HepG2 (cell line): Measurements from ENCODE around the gene LCP2. TPM values are rescaled to one million over a fixed set of nuclear protein-coding genes. Genes with fewer than 3 reads are reported as not detected.

Experiments
- ATAC-seq: fragments of 200-7000 bp; cut with Tn5 transposase; 3 replicates; pipeline ENCODE4 v1.9.1; 2020; ENCODE audit warnings: mild to moderate bottlenecking, moderate library complexity
- BruUV-seq: library from RNA; stranded (reverse); fragments of 400-500 nt; replicated peaks from 2 replicates; lab custom pipeline; 2021; lab: Mats Ljungman, UMichigan
- CTCF ChIA-PET: fragments of 300-600 bp; formaldehyde crosslinking; extraction: SDS; loops from one replicate; lab custom pipeline; 2021; ENCODE audit warnings: low total read pairs, inconsistent platforms, low intra/inter-chr PET ratio; lab: Yijun Ruan, JAX
- POLR2A ChIA-PET: fragments of 350-600 bp; sonication (Branson Sonifier 250); formaldehyde crosslinking; loops from one replicate; lab custom pipeline; 2020; ENCODE audit warnings: antibody characterized with exemption, inconsistent platforms; lab: Yijun Ruan, JAX
- DNase-seq: peaks from one replicate; pipeline ENCODE4 v3.0.0-alpha.2; 2015; ENCODE audit warnings: low spot score
- FAIRE-seq: peaks from 3 replicates; lab custom pipeline; 2011; peaks lifted over from hg19 to GRCh38; lab: Jason Lieb, UNC
- H2AFZ ChIP-seq: one replicate; pipeline ENCODE4 v1.6.1; 2011; ENCODE audit warnings: low read length, inconsistent platforms
- H3K27ac ChIP-seq: fragments of 300-600 bp; 3 replicates; pipeline ENCODE4 v1.8.0; 2011; ENCODE audit warnings: mixed run types, mild to moderate bottlenecking, mixed read lengths, low read length, inconsistent platforms; ENCODE audit not compliant: insufficient read depth; ENCODE audit errors: extremely low read length
- H3K27me3 ChIP-seq, 2 experiments: fragments of 200-600 bp in 1 of 2; 2 replicates in 1 of 2; 3 replicates in 1 of 2; pipeline versions ENCODE4 v1.6.0 to v1.8.0; 2011; ENCODE audit warnings: low read length in 2 of 2, mild to moderate bottlenecking in 2 of 2, moderate library complexity in 2 of 2, inconsistent platforms in 1 of 2; ENCODE audit not compliant: insufficient read depth in 2 of 2, control insufficient read depth in 1 of 2
- H3K36me3 ChIP-seq, 2 experiments: fragments of 200-600 bp in 1 of 2; replicated peaks in 1 of 2; 2 replicates in 1 of 2; 3 replicates in 1 of 2; pipeline versions ENCODE4 v1.5.1 to v1.8.0; 2011; ENCODE audit warnings: low read length in 2 of 2, inconsistent platforms in 1 of 2; ENCODE audit not compliant: insufficient read depth in 2 of 2, control insufficient read depth in 1 of 2
- H3K4me1 ChIP-seq: 2 replicates; pipeline ENCODE4 v1.5.1; 2012; ENCODE audit warnings: low read length, inconsistent platforms; ENCODE audit not compliant: insufficient read depth
- H3K4me2 ChIP-seq: 2 replicates; pipeline ENCODE4 v1.6.0; 2011; ENCODE audit warnings: low read depth, low read length, inconsistent platforms
- H3K4me3 ChIP-seq, 3 experiments: fragments of 200-600 bp in 1 of 3; sonication (generic), shearing (Covaris generic) in 1 of 3; replicated peaks in 1 of 3; 2 replicates each; pipeline ENCODE4 v1.5.1; 2011 to 2016; ENCODE audit warnings: low read length in 3 of 3, inconsistent platforms in 2 of 3, low read depth in 2 of 3, mild to moderate bottlenecking in 2 of 3, control low read depth in 1 of 3, mixed read lengths in 1 of 3; ENCODE audit not compliant: insufficient read depth in 1 of 3
- H3K79me2 ChIP-seq: one replicate; pipeline ENCODE4 v1.6.1; 2011; ENCODE audit warnings: low read length, inconsistent platforms; ENCODE audit not compliant: insufficient read depth
- H3K9ac ChIP-seq: 2 replicates; pipeline ENCODE4 v1.6.0; 2011; ENCODE audit warnings: mild to moderate bottlenecking, low read depth, low read length, inconsistent platforms; ENCODE audit not compliant: insufficient read depth
- H3K9me3 ChIP-seq: 2 replicates; pipeline ENCODE4 v1.5.1; 2012; ENCODE audit warnings: mild to moderate bottlenecking, low read length
- H4K20me1 ChIP-seq: 2 replicates; pipeline ENCODE4 v1.6.0; 2011; ENCODE audit warnings: inconsistent platforms, mild to moderate bottlenecking, low read length, moderate library complexity; ENCODE audit not compliant: insufficient read depth
- THAP11 ChIP-seq: IDR thresholded peaks from 2 replicates; pipeline ENCODE4 v1.6.1; 2016; ENCODE audit warnings: missing biosample characterization, missing genetic modification reagents
- ZBTB20 ChIP-seq: sonication (generic); formaldehyde crosslinking; IDR thresholded peaks from 2 replicates; pipeline ENCODE4 v1.8.1; 2023; ENCODE audit warnings: missing genetic modification reagents, low read depth, mild to moderate bottlenecking, borderline replicate concordance
- ZNF12 ChIP-seq: sonication (generic); formaldehyde crosslinking; IDR thresholded peaks from 2 replicates; pipeline ENCODE4 v1.5.0; 2020; ENCODE audit warnings: missing genetic modification reagents
- ZNF121 ChIP-seq: sonication (generic); formaldehyde crosslinking; IDR thresholded peaks from 2 replicates; pipeline ENCODE4 v1.5.0; 2020; ENCODE audit warnings: mild to moderate bottlenecking, missing genetic modification reagents
- ZNF430 ChIP-seq: sonication (generic); formaldehyde crosslinking; IDR thresholded peaks from 2 replicates; pipeline ENCODE4 v1.9.0; 2021; ENCODE audit warnings: mild to moderate bottlenecking, missing genetic modification reagents
- WGBS: methylation state at CpG from one replicate; pipeline ENCODE4 v1.1.6; 2017; ENCODE audit warnings: low lambda C conversion rate; 5-methylcytosine and 5-hydroxymethylcytosine counted together
- in situ Hi-C: cut with HindIII; loops from 2 replicates; pipeline ENCODE4 v1.10.0; 2017; ENCODE audit warnings: low pct_unique_long_range_greater_than_20kb; ENCODE audit not compliant: extremely low pct_ligation_motif_present
- intact Hi-C: fragments of 100-400 bp; cut with micrococcal nuclease; formaldehyde crosslinking; loops from one replicate; pipeline ENCODE4 v1.10.0; 2022; ENCODE audit not compliant: unreplicated experiment
- polyA plus RNA-seq, 8 experiments: library from polyadenylated mRNA; depleted of rRNA in 3 of 8; stranded (reverse) in 7 of 8; unstranded in 1 of 8; fragments of >200 nt; fragmentation: Illumina TruSeq in 4 of 8; extraction: Trizol in 4 of 8; gene quantifications; 2 replicates each; pipeline versions ENCODE4 v1.2.1 to v1.2.3, GENCODE V29; 2011 to 2016; ENCODE audit warnings: low read depth in 4 of 8, missing spikeins in 1 of 8, mixed read lengths in 1 of 8; ENCODE audit not compliant: insufficient read depth in 1 of 8
- total RNA-seq, 5 experiments: library from RNA; depleted of rRNA; stranded (reverse); fragments of >200 nt; fragmentation: Illumina TruSeq; extraction: Trizol; gene quantifications; 2 replicates each; pipeline ENCODE4 v1.2.3, GENCODE V29; 2016; ENCODE audit warnings: low read depth in 1 of 5
- TF ChIP-seq, protein P1 (sequence below): sonication (generic); formaldehyde crosslinking; IDR thresholded peaks from 2 replicates; pipeline ENCODE4 v1.4.0; 2020; ENCODE audit warnings: missing genetic modification reagents; ENCODE audit errors: not compliant biosample characterization
- TF ChIP-seq, protein P2 (sequence below): sonication (generic); formaldehyde crosslinking; IDR thresholded peaks from 2 replicates; pipeline ENCODE4 v1.4.0; 2020; ENCODE audit warnings: missing genetic modification reagents
- TF ChIP-seq, protein P3 (sequence below): sonication (generic); formaldehyde crosslinking; IDR thresholded peaks from 2 replicates; pipeline ENCODE4 v1.4.0; 2020; ENCODE audit warnings: missing genetic modification reagents, borderline replicate concordance
- TF ChIP-seq, protein P4 (sequence below): sonication (generic); formaldehyde crosslinking; IDR thresholded peaks from 2 replicates; pipeline ENCODE4 v1.8.0; 2022; ENCODE audit warnings: mild to moderate bottlenecking, missing genetic modification reagents, moderate library complexity
- TF ChIP-seq, protein P5 (sequence below): IDR thresholded peaks from 2 replicates; pipeline ENCODE4 v1.6.1; 2018; ENCODE audit warnings: missing genetic modification reagents
- TF ChIP-seq, protein P6 (sequence below): IDR thresholded peaks from 2 replicates; pipeline ENCODE4 v1.6.1; 2016; ENCODE audit warnings: mild to moderate bottlenecking

LCP2 gene
- total and polyA plus RNA-seq, 2 of the 13 experiments (the other 11 are each of a cell fraction or from before 2014, with no cell fraction given), result not detected

DNA sequence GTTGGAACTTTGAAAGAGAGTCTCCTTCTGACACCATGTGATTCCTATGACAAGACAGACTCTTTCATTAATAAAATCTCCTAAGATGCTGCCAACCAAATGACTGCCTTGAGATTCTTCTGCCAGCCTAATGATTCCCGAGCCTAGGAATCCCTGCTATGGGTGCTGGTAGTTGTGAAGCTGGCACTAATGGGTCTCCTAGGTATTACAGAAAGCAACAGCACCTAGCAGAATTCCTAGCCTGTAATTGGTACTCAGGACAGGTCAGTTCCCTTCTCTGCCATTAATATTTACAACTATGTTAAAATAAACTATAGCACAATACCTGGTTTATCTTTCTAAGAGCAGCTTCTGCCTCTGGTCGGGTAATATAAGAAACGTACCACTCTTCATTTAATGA is 45.5 kb downstream of the LCP2 start (continued):
- TF ChIP-seq, protein P1, sequence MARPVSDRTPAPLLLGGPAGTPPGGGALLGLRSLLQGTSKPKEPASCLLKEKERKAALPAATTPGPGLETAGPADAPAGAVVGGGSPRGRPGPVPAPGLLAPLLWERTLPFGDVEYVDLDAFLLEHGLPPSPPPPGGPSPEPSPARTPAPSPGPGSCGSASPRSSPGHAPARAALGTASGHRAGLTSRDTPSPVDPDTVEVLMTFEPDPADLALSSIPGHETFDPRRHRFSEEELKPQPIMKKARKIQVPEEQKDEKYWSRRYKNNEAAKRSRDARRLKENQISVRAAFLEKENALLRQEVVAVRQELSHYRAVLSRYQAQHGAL (CRISPR knock-in tag), result no peak
- TF ChIP-seq, protein P2, sequence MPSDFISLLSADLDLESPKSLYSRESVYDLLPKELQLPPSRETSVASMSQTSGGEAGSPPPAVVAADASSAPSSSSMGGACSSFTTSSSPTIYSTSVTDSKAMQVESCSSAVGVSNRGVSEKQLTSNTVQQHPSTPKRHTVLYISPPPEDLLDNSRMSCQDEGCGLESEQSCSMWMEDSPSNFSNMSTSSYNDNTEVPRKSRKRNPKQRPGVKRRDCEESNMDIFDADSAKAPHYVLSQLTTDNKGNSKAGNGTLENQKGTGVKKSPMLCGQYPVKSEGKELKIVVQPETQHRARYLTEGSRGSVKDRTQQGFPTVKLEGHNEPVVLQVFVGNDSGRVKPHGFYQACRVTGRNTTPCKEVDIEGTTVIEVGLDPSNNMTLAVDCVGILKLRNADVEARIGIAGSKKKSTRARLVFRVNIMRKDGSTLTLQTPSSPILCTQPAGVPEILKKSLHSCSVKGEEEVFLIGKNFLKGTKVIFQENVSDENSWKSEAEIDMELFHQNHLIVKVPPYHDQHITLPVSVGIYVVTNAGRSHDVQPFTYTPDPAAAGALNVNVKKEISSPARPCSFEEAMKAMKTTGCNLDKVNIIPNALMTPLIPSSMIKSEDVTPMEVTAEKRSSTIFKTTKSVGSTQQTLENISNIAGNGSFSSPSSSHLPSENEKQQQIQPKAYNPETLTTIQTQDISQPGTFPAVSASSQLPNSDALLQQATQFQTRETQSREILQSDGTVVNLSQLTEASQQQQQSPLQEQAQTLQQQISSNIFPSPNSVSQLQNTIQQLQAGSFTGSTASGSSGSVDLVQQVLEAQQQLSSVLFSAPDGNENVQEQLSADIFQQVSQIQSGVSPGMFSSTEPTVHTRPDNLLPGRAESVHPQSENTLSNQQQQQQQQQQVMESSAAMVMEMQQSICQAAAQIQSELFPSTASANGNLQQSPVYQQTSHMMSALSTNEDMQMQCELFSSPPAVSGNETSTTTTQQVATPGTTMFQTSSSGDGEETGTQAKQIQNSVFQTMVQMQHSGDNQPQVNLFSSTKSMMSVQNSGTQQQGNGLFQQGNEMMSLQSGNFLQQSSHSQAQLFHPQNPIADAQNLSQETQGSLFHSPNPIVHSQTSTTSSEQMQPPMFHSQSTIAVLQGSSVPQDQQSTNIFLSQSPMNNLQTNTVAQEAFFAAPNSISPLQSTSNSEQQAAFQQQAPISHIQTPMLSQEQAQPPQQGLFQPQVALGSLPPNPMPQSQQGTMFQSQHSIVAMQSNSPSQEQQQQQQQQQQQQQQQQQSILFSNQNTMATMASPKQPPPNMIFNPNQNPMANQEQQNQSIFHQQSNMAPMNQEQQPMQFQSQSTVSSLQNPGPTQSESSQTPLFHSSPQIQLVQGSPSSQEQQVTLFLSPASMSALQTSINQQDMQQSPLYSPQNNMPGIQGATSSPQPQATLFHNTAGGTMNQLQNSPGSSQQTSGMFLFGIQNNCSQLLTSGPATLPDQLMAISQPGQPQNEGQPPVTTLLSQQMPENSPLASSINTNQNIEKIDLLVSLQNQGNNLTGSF (CRISPR knock-in tag), result no peak
- TF ChIP-seq ZNF12 (no peak), ZNF121 (CRISPR knock-in tag) (no peak)

DNA sequence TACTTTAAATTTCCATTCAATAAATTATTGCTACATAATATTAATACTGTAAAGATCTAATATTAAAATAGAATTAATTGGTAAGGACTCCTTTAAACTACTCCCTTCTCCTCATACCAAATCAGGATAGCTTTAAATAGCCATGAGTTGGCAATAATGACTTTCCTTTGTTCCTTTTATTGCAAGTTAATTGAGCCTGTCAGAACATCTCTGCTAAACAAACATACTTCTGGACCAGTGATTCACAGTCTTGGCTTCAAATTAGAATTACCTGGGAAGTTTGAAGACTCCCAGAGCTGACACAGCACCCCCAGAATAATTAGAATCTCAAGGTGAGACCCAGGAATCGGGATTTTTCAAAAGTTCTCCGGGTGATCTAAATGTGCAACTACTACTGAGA is 46.1 kb downstream of the LCP2 start:
- Histone ChIP-seq H3K79me2 (no peaks in the 10 kb centered on the region), H4K20me1 (no peaks in the 10 kb centered on the region), H3K9ac (no peak overlapping the region), H3K36me3 (no peaks in the 10 kb centered on the region), H3K4me1 (no peaks in the 10 kb centered on the region), H3K27me3 (no peaks in the 10 kb centered on the region; a peak in 1 of 5 replicates), H3K4me3 (no peak overlapping the region), H3K9me3 (no peaks in the 10 kb centered on the region), H3K4me2 (no peak overlapping the region), H2AFZ (no peak overlapping the region), H3K27ac (no peak overlapping the region)
- intact Hi-C loops, result no loop called here
- ChIA-PET CTCF (no interaction called here), POLR2A (no interaction called here)
- WGBS, result 0% methylated on average over 2 of the region's 2 CpGs
- in situ Hi-C loops, result no loop called here
- DNase-seq (no peak), FAIRE-seq (no peak), ATAC-seq (no peak)
- no TSS peak for BruUV-seq
- no peak for TF ChIP-seq ZBTB20 (CRISPR knock-in tag)
- TF ChIP-seq ZNF430 (CRISPR knock-in tag), result no peak
- TF ChIP-seq, protein P3, sequence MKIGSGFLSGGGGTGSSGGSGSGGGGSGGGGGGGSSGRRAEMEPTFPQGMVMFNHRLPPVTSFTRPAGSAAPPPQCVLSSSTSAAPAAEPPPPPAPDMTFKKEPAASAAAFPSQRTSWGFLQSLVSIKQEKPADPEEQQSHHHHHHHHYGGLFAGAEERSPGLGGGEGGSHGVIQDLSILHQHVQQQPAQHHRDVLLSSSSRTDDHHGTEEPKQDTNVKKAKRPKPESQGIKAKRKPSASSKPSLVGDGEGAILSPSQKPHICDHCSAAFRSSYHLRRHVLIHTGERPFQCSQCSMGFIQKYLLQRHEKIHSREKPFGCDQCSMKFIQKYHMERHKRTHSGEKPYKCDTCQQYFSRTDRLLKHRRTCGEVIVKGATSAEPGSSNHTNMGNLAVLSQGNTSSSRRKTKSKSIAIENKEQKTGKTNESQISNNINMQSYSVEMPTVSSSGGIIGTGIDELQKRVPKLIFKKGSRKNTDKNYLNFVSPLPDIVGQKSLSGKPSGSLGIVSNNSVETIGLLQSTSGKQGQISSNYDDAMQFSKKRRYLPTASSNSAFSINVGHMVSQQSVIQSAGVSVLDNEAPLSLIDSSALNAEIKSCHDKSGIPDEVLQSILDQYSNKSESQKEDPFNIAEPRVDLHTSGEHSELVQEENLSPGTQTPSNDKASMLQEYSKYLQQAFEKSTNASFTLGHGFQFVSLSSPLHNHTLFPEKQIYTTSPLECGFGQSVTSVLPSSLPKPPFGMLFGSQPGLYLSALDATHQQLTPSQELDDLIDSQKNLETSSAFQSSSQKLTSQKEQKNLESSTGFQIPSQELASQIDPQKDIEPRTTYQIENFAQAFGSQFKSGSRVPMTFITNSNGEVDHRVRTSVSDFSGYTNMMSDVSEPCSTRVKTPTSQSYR (CRISPR knock-in tag), result no peak
- no peak for TF ChIP-seq THAP11 (CRISPR knock-in tag)
- TF ChIP-seq, protein P4, sequence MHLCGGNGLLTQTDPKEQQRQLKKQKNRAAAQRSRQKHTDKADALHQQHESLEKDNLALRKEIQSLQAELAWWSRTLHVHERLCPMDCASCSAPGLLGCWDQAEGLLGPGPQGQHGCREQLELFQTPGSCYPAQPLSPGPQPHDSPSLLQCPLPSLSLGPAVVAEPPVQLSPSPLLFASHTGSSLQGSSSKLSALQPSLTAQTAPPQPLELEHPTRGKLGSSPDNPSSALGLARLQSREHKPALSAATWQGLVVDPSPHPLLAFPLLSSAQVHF (CRISPR knock-in tag), result no peak
- TF ChIP-seq, protein P5, sequence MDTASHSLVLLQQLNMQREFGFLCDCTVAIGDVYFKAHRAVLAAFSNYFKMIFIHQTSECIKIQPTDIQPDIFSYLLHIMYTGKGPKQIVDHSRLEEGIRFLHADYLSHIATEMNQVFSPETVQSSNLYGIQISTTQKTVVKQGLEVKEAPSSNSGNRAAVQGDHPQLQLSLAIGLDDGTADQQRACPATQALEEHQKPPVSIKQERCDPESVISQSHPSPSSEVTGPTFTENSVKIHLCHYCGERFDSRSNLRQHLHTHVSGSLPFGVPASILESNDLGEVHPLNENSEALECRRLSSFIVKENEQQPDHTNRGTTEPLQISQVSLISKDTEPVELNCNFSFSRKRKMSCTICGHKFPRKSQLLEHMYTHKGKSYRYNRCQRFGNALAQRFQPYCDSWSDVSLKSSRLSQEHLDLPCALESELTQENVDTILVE (CRISPR knock-in tag), result no peak
- TF ChIP-seq, protein P6, sequence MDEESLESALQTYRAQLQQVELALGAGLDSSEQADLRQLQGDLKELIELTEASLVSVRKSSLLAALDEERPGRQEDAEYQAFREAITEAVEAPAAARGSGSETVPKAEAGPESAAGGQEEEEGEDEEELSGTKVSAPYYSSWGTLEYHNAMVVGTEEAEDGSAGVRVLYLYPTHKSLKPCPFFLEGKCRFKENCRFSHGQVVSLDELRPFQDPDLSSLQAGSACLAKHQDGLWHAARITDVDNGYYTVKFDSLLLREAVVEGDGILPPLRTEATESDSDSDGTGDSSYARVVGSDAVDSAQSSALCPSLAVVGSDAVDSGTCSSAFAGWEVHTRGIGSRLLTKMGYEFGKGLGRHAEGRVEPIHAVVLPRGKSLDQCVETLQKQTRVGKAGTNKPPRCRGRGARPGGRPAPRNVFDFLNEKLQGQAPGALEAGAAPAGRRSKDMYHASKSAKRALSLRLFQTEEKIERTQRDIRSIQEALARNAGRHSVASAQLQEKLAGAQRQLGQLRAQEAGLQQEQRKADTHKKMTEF (CRISPR knock-in tag), result no peak
